IPS DF 19.7 (cell line): Measurements from ENCODE around the gene GCSH.

ENCODE experiments used
- DNase-seq: peaks from one replicate; pipeline ENCODE4 v3.0.0-alpha.2; 2013; ENCODE audit warnings: low read depth, low spot score

The GCSH gene

DNA sequence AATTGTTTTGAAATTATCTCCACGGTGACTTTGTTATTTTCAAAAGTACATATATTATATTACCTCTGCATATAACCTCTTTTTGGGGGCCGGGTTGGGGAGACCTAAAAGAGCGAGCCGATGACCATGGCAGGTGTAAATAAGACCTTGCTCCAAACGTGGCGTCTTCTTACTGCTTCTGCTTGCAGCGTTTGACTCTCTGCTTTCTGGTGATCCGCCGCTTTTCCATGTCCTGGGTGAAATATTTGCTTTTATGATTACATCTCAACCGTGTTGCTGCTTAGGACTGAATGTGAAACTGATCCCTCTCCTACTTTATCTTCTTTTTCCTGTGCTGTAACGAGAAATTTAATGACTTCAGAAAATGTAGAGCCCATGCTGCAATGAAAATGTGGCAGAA, 42.4 kb downstream of the GCSH start:
- no peak for DNase-seq

DNA sequence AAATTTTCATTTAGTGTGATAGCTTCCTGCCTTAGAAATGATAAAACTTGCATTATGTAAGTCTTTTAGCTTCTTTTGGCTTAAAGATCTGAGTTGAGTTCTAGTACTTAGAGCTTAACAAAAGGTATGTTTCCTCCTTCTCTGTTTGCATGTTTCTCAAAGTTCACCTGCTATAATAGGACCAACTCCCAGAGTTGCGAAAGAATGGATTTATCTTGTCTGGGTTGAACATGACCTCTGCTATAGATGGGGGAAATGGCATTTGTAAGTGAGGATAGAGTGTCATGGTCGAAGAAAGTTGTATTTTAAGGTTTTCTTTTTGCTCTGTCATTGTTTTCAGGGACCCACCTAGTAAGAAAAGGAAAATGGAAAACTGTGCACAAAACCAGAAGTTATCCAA, 53.4 kb downstream of the GCSH start:
- no peak for DNase-seq

DNA sequence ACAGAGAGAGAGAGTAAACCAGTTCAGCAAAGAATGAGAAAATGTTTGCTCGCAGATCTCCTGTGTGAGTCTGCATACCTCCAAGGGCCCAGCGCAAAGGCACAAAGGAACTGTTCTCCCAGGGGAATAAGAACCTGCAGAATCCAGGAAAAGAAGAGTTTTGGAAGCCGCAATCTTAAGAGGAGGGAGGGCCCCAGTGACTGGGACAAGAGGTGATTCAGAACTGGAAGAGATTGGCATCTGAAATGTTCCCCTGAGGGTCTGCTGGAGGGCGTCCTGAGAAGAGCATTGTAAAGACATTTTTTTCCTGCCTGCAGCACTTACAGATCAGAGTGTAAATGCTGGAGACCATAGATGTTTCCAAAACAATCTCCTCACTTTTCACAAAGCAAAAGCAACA, 54.5 kb downstream of the GCSH start:
- DNase-seq, result no peak

DNA sequence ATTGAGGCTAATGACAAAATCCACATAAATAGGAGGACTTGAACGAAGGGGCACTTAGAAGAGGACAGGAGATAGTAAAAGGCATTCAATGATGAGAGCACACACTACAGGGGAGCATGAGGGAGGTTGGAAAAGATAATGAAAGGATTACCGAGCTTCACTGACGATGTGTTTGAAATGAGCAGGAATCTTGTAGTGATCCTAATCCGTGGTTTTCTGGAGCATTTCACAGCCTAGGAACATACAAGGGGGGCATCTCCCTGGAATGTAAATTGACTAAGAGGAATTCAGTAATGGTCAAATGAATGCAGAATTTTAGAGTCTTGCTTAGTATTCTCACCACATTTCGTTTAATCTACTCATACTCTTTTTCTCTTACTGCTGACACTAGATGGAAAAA, 55.4 kb downstream of the GCSH start:
- no peak for DNase-seq

DNA sequence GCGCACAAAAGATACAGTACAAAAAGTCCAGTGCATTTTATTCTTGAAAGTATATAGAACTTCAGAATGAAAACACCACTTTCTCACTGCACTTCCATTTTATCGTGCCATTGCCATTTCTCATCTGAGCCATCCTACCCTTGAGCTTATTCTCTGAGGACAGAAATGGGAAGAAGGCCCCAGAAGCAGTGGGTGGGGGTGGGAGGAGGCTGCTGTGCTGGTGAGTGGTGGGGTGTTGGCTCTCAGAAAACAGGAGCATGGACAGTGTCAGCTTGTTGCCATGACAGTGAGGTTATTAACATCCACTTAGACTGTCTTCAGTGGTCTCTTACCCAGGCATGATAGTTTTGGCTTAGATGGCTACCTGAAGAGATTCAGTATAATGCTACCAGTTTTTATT, 56.1 kb downstream of the GCSH start:
- DNase-seq, result no peak

DNA sequence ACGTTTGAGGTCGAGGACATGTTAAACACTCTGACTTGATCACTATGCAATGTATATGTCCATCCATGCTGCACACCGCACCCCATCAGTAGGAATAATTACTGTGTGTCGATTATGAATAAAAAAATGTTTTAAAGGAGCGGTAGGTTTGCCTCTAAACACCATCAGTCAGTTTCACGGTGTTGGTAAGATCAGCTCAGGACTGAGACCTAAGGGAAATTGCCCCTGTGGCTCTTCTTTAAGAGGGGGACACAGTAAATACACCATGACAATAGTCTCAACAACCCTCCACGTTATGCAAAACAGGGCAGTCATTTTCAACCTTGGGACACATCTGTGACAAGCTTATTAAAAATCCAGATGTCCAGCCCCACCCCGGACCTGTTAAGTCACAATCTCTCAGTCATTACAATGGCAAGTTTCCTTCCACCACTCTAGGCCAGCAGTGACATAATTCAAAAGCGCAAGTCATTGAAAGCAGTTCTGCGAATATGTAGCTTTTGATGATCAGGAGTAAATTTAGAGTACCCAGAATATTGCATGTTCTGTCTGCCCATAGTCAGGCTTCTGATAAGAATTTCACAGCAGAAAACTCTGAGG, 59.3 kb downstream of the GCSH start:
- no peak for DNase-seq

DNA sequence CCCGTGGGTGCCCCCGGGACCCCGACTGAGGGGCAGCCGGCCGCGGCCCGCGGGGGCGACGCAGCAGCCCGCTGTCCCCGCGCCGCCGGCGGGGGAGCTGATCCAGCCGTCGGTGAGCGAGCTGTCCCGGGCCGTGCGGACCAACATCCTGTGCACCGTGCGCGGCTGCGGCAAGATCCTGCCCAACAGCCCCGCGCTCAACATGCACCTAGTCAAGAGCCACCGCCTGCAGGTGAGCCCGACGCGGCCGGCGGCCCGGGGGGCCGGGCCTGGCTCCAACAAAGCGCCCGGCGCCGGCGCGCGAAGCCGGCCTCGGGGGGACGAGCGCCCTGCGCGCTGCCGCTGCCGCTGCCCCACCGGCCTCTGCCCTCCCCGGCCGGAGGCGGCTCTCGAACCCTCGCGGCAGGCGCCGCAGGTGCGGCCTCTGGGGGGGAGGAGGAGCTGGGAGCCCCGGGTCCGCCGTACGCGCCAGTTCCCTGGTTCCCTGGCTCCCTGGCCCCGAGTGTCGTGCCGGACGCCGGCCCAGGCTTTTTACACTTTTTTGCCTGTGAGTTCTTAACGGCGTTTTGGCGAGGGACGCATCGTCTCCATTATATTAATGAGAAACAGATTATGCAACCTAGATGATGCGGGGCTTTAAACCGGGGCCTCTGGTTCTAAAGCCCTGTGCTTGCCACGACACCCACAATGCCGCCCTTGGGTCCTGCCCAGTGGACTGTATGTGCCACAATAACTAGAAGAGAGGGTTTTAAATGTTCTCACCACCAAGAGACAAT, 60.0 kb downstream of the GCSH start:
- no peak for DNase-seq

DNA sequence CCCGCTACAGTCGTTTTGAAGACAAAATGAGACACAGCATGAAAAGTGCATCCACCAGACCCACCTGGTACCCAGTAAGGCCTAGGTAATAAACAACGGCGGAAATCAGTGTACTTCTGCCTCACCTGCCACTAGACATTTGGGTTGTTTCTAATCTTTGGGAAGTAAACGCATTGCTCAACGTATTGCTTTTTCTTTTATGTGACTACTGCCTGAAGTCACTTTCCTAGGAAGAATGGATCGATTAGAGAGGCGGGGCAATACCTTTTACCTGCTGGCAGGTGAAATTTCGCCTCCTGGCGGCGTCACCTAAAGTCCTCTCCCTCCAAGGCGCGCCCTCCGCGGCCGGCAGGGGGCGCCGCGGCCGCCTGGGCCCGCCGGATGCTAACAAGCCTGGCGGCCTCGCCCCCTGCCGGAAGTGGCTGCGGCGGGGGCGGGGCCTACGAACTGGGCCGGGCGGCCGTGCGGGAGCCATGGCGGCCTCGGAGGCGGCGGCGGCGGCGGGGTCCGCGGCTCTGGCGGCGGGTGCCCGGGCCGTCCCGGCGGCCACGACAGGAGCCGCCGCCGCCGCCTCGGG, 60.7 kb downstream of the GCSH start, which contains the start of gene ATMIN:
Gene ATMIN (plus strand): TSS at position 445 of the 577 bp plus-strand sequence. CDS start 29 bp downstream, at position 474.
- DNase-seq, result peak; percentile 65
